Loucy (cell line): Measurements from ENCODE around the gene SIL1.
A peak's percentile ranks its signal among the peaks of the same experiment; 100 is the strongest.
"Not testable (repeated sequence)": the region's sequence is repeated elsewhere in the genome, so short reads cannot be mapped to it uniquely, and the experiment has no call there.

Source experiments
- H2AFZ ChIP-seq: fragments of 200-600 bp; sonication (generic); 2 replicates; pipeline ENCODE4 v1.6.0; 2016; ENCODE audit warnings: antibody characterized with exemption, mild to moderate bottlenecking, low read length, moderate library complexity
- H3F3A ChIP-seq: fragments of 200-600 bp; 2 replicates; pipeline ENCODE4 v1.6.0; 2016; ENCODE audit warnings: antibody characterized with exemption, low read depth, mild to moderate bottlenecking
- H3K27me3 ChIP-seq: fragments of 200-600 bp; sonication (generic); 2 replicates; pipeline ENCODE4 v1.6.1; 2014; ENCODE audit warnings: low read length, mild to moderate bottlenecking; ENCODE audit not compliant: insufficient read depth, poor library complexity, severe bottlenecking
- H3K36me3 ChIP-seq: fragments of 200-600 bp; sonication (generic); 2 replicates; pipeline ENCODE4 v1.6.1; 2016; ENCODE audit warnings: low read length; ENCODE audit not compliant: insufficient read depth
- H3K4me1 ChIP-seq: fragments of 200-600 bp; sonication (generic); 2 replicates; pipeline ENCODE4 v1.5.1; 2014; ENCODE audit warnings: low read length, mild to moderate bottlenecking; ENCODE audit not compliant: insufficient read depth, poor library complexity, severe bottlenecking
- H3K4me2 ChIP-seq: fragments of 200-600 bp; sonication (generic); 2 replicates; pipeline ENCODE4 v1.6.0; 2014; ENCODE audit warnings: antibody characterized with exemption, low read length, low read depth, mild to moderate bottlenecking; ENCODE audit not compliant: poor library complexity, severe bottlenecking
- H3K4me3 ChIP-seq: fragments of 200-600 bp; sonication (generic); 2 replicates; pipeline ENCODE4 v1.5.1; 2014; ENCODE audit warnings: low read length, mild to moderate bottlenecking, mixed read lengths; ENCODE audit not compliant: poor library complexity, severe bottlenecking
- H3K79me2 ChIP-seq: fragments of 200-600 bp; sonication (generic); 2 replicates; pipeline ENCODE4 v1.6.1; 2014; ENCODE audit warnings: low read length; ENCODE audit not compliant: insufficient read depth
- H3K9ac ChIP-seq: fragments of 200-600 bp; sonication (generic); 2 replicates; pipeline ENCODE4 v1.6.0; 2014; ENCODE audit warnings: mild to moderate bottlenecking, low read depth, low read length, moderate library complexity; ENCODE audit not compliant: poor library complexity, severe bottlenecking
- H3K9me2 ChIP-seq: fragments of 200-600 bp; sonication (generic); replicated peaks from 2 replicates; pipeline ENCODE4 v1.6.1; 2016; ENCODE audit warnings: low read depth, low read length, mixed read lengths
- H3K9me3 ChIP-seq: fragments of 200-600 bp; sonication (generic); 2 replicates; pipeline ENCODE4 v1.6.1; 2014; ENCODE audit warnings: mild to moderate bottlenecking, antibody characterized with exemption, low read length, low read depth; ENCODE audit not compliant: insufficient read depth
- H4K20me1 ChIP-seq: fragments of 200-600 bp; sonication (generic); 2 replicates; pipeline ENCODE4 v1.6.0; 2014; ENCODE audit warnings: antibody characterized with exemption, low read length, mild to moderate bottlenecking; ENCODE audit not compliant: insufficient read depth, poor library complexity, severe bottlenecking
- CTCF ChIP-seq: fragments of 200-600 bp; sonication (generic); conservative IDR thresholded peaks from 2 replicates; pipeline ENCODE4 v1.5.1; 2014; ENCODE audit warnings: mild to moderate bottlenecking, antibody characterized with exemption, low read length
- EZH2phosphoT487 ChIP-seq: fragments of 200-600 bp; IDR thresholded peaks from 2 replicates; pipeline ENCODE4 v1.6.1; 2018; ENCODE audit warnings: antibody characterized with exemption, mild to moderate bottlenecking, moderate library complexity, borderline replicate concordance

SIL1 gene

GRCh38 chr5:139178935-139179334, 19.2 kb downstream of the SIL1 start:
- H4K20me1 ChIP-seq = no peaks in the 10 kb centered on the region
- peaks cover 20% of the 10 kb centered on the region for H3K4me1 ChIP-seq
- H3K9me2 ChIP-seq = no peaks in the 10 kb centered on the region
- no peak overlapping the region for H3K4me3 ChIP-seq
- no peak overlapping the region for H3K9ac ChIP-seq
- TF ChIP-seq EZH2phosphoT487 (no peak), CTCF (no peak)
- H2AFZ ChIP-seq = no peak overlapping the region
- H3K9me3 ChIP-seq = no peaks in the 10 kb centered on the region
- H3F3A ChIP-seq = no peaks in the 10 kb centered on the region
- no peaks in the 10 kb centered on the region; the same call in 1 of the 2 replicates for H3K79me2 ChIP-seq
- no peaks in the 10 kb centered on the region for H3K36me3 ChIP-seq
- peak overlapping the region; percentile 8 for H3K4me2 ChIP-seq
- H3K27me3 ChIP-seq = no peaks in the 10 kb centered on the region

- H2AFZ ChIP-seq = no peak overlapping the region
- no peaks in the 10 kb centered on the region for H3F3A ChIP-seq
- no peaks in the 10 kb centered on the region for H3K9me2 ChIP-seq
- no peaks in the 10 kb centered on the region for H3K36me3 ChIP-seq
- TF ChIP-seq EZH2phosphoT487 = no peak
- H3K9me3 ChIP-seq = no peaks in the 10 kb centered on the region
- peak overlapping the region; percentile 25 for H3K9ac ChIP-seq
- H3K4me3 ChIP-seq = no peak overlapping the region
- H3K4me1 ChIP-seq = peaks cover 20% of the 10 kb centered on the region
- no peaks in the 10 kb centered on the region; the same call in 1 of the 2 replicates for H3K79me2 ChIP-seq
- H3K4me2 ChIP-seq = peak overlapping the region; percentile 8
- no peaks in the 10 kb centered on the region for H3K27me3 ChIP-seq
- no peaks in the 10 kb centered on the region for H4K20me1 ChIP-seq
These were observed 19.6 kb downstream of the SIL1 start for GRCh38 chr5:139178589-139178917.

GRCh38 chr5:139177809-139178588, 20.2 kb downstream of the SIL1 start:
- Histone ChIP-seq H3K9me3 (no peaks in the 10 kb centered on the region), H3K4me2 (peak overlapping the region; percentile 8), H3F3A (no peaks in the 10 kb centered on the region), H3K4me3 (no peak overlapping the region), H3K9ac (peak overlapping the region; percentile 25), H4K20me1 (no peaks in the 10 kb centered on the region), H3K79me2 (no peaks in the 10 kb centered on the region), H3K36me3 (no peaks in the 10 kb centered on the region), H3K4me1 (peaks cover 20% of the 10 kb centered on the region), H3K9me2 (no peaks in the 10 kb centered on the region), H3K27me3 (no peaks in the 10 kb centered on the region), H2AFZ (no peak overlapping the region)
- TF ChIP-seq EZH2phosphoT487 (no peak), CTCF (no peak)

- H3K36me3 ChIP-seq, H3K79me2 ChIP-seq, H2AFZ ChIP-seq, H3F3A ChIP-seq, H3K9me2 ChIP-seq, H3K9me3 ChIP-seq, H3K4me3 ChIP-seq, H4K20me1 ChIP-seq, H3K9ac ChIP-seq, H3K4me2 ChIP-seq, H3K27me3 ChIP-seq: not testable (repeated sequence)
- H3K4me1 ChIP-seq = peaks cover 20% of the 10 kb centered on the region
These were observed 20.9 kb downstream of the SIL1 start for GRCh38 chr5:139177281-139177680.

GRCh38 chr5:139174382-139174781, 23.8 kb downstream of the SIL1 start:
- H3K4me2 ChIP-seq, H3K9ac ChIP-seq, H3K4me3 ChIP-seq, H3K9me3 ChIP-seq, H4K20me1 ChIP-seq, H3F3A ChIP-seq, H3K27me3 ChIP-seq, H3K36me3 ChIP-seq, H2AFZ ChIP-seq, H3K79me2 ChIP-seq, H3K9me2 ChIP-seq: not testable (repeated sequence)
- peaks cover 19% of the 10 kb centered on the region for H3K4me1 ChIP-seq
